GM23338 (cell line): Measurements from ENCODE around the gene CDC14A. TPM values are rescaled to one million over a fixed set of nuclear protein-coding genes. Genes with fewer than 3 reads are reported as not detected.

Source experiments
- ATAC-seq: fragments of 200-7000 bp; cut with Tn5 transposase; 3 replicates; pipeline ENCODE4 v1.9.1; 2020
- DNase-seq: peaks from one replicate; pipeline ENCODE4 v3.0.0-alpha.2; 2015; ENCODE audit warnings: low spot score
- H2AFZ ChIP-seq: fragments of 200-600 bp; sonication (generic); 2 replicates; pipeline ENCODE4 v1.8.0; 2016; ENCODE audit warnings: antibody characterized with exemption, mild to moderate bottlenecking, moderate library complexity
- H3F3A ChIP-seq: fragments of 200-600 bp; sonication (generic); replicated peaks from 2 replicates; pipeline ENCODE4 v1.8.0; 2017; ENCODE audit warnings: antibody characterized with exemption, mixed run types, low read depth
- H3K27ac ChIP-seq: fragments of 200-600 bp; sonication (generic); 2 replicates; pipeline ENCODE4 v1.6.1; 2016; ENCODE audit warnings: low read depth
- H3K27me3 ChIP-seq: fragments of 200-600 bp; sonication (generic); 2 replicates; pipeline ENCODE4 v1.8.0; 2016; ENCODE audit warnings: mild to moderate bottlenecking, mixed run types, moderate library complexity; ENCODE audit not compliant: insufficient read depth
- H3K36me3 ChIP-seq: fragments of 200-600 bp; sonication (generic); 2 replicates; pipeline ENCODE4 v1.8.0; 2016; ENCODE audit warnings: mild to moderate bottlenecking; ENCODE audit not compliant: insufficient read depth
- H3K4me1 ChIP-seq: fragments of 200-600 bp; sonication (generic); 2 replicates; pipeline ENCODE4 v1.8.0; 2016; ENCODE audit warnings: mild to moderate bottlenecking, moderate library complexity; ENCODE audit not compliant: insufficient read depth
- H3K4me2 ChIP-seq: fragments of 200-600 bp; sonication (generic); 2 replicates; pipeline ENCODE4 v1.7.1; 2017; ENCODE audit warnings: mixed run types
- H3K4me3 ChIP-seq: fragments of 200-600 bp; sonication (generic); 2 replicates; pipeline ENCODE4 v1.6.1; 2016; ENCODE audit warnings: mixed run types
- H3K79me2 ChIP-seq: fragments of 200-600 bp; sonication (generic); replicated peaks from 2 replicates; pipeline ENCODE4 v1.8.0; 2017; ENCODE audit warnings: mild to moderate bottlenecking; ENCODE audit not compliant: insufficient read depth
- H3K9me2 ChIP-seq: fragments of 200-600 bp; sonication (generic); 2 replicates; pipeline ENCODE4 v1.8.0; 2017; ENCODE audit not compliant: insufficient read depth
- H4K20me1 ChIP-seq: fragments of 200-600 bp; sonication (generic); replicated peaks from 2 replicates; pipeline ENCODE4 v1.8.0; 2017; ENCODE audit warnings: mild to moderate bottlenecking; ENCODE audit not compliant: insufficient read depth
- H3K27ac Mint-ChIP-seq: 2 replicates; pipeline ENCODE4 v1.8.0; 2020; ENCODE audit warnings: inconsistent platforms, mild to moderate bottlenecking, moderate library complexity, mixed read lengths
- H3K27me3 Mint-ChIP-seq: 3 replicates; pipeline ENCODE4 v1.8.0; 2022; ENCODE audit warnings: low read depth, mild to moderate bottlenecking, moderate library complexity, mixed read lengths, inconsistent platforms; ENCODE audit not compliant: insufficient read depth, poor library complexity
- H3K36me3 Mint-ChIP-seq: 3 replicates; pipeline ENCODE4 v1.8.0; 2021; ENCODE audit warnings: low read depth, mild to moderate bottlenecking, inconsistent platforms, moderate library complexity, mixed read lengths
- H3K4me1 Mint-ChIP-seq: 3 replicates; pipeline ENCODE4 v1.8.0; 2020; ENCODE audit warnings: mild to moderate bottlenecking, inconsistent platforms, mixed read lengths
- H3K4me3 Mint-ChIP-seq: 3 replicates; pipeline ENCODE4 v1.8.0; 2021; ENCODE audit warnings: moderate library complexity, mild to moderate bottlenecking, inconsistent platforms, mixed read lengths
- H3K9me3 Mint-ChIP-seq: 3 replicates; pipeline ENCODE4 v1.8.0; 2020; ENCODE audit warnings: moderate library complexity, mild to moderate bottlenecking, inconsistent platforms, mixed read lengths
- CREB1 ChIP-seq: fragments of 250-450 bp; sonication (Bioruptor Pico); IDR thresholded peaks from 2 replicates; pipeline ENCODE4 v1.5.0; 2020; ENCODE audit warnings: low read depth, mild to moderate bottlenecking, moderate library complexity
- EZH2 ChIP-seq: fragments of 200-600 bp; sonication (generic); IDR thresholded peaks from one replicate; pipeline ENCODE4 v1.8.0; 2017; ENCODE audit warnings: antibody characterized with exemption, mild to moderate bottlenecking, low read depth; ENCODE audit not compliant: unreplicated experiment
- EZH2phosphoT487 ChIP-seq: fragments of 200-600 bp; sonication (generic); IDR thresholded peaks from one replicate; pipeline ENCODE4 v1.8.1; 2018; ENCODE audit warnings: antibody characterized with exemption; ENCODE audit not compliant: unreplicated experiment
- JUNB ChIP-seq: IDR thresholded peaks from one replicate; pipeline ENCODE4 v1.6.1; 2016; ENCODE audit warnings: antibody characterized with exemption; ENCODE audit not compliant: unreplicated experiment
- POLR2AphosphoS5 ChIP-seq: IDR thresholded peaks from 2 replicates; pipeline ENCODE4 v1.6.1; 2016; ENCODE audit warnings: antibody characterized with exemption, low read depth
- ZNF114 ChIP-seq: fragments of 250-450 bp; sonication (Bioruptor Pico); IDR thresholded peaks from 2 replicates; pipeline ENCODE4 v1.5.0; 2020; ENCODE audit warnings: mild to moderate bottlenecking, moderate library complexity
- ZNF331 ChIP-seq: fragments of 250-450 bp; sonication (Bioruptor Pico); IDR thresholded peaks from 2 replicates; pipeline ENCODE4 v1.5.0; 2020; ENCODE audit warnings: low read depth, mild to moderate bottlenecking, moderate library complexity
- polyA plus RNA-seq: library from polyadenylated mRNA; unstranded; fragments of >200 nt; fragmentation: Nextera tagmentation; extraction: Ambion mirVana; gene quantifications from 2 replicates; pipeline ENCODE4 v1.2.1, GENCODE V29; 2016
- total RNA-seq: library from RNA; depleted of rRNA; stranded (reverse); fragments of >200 nt; shearing (Covaris generic); gene quantifications from 2 replicates; pipeline ENCODE4 v1.2.3, GENCODE V29; 2014
- TF ChIP-seq, protein P1 (sequence below): fragments of 250-450 bp; sonication (Bioruptor Pico); IDR thresholded peaks from 2 replicates; pipeline ENCODE4 v1.5.0; 2020; ENCODE audit warnings: mild to moderate bottlenecking, moderate library complexity
- TF ChIP-seq, protein P2 (sequence below): IDR thresholded peaks from 2 replicates; pipeline ENCODE4 v1.6.1; 2016; ENCODE audit warnings: antibody characterized with exemption

CDC14A gene
- total and polyA plus RNA-seq, 2 experiments from 2014 or later: 11.1 to 20.8 TPM

DNA sequence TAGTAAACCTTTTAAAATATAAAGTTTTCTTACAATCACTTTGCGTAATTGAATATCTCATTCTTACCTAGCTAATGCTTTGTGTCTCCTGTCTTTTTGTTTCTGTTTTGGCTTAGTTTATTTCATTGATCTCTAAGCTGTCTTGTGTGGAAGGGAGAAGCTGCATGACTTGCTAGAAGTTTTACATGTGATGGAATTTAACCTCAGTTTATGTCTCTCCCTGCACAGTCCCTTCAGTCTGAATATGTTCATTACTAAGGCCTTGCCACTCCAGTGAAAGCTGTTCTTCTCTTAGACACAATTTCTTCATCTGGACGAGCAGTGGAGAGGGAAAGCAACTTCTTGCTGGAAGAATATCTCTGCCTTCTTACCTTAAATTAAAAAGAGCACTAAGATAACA, 165.7 kb downstream of the CDC14A start (continued):
- TF ChIP-seq, protein P1, sequence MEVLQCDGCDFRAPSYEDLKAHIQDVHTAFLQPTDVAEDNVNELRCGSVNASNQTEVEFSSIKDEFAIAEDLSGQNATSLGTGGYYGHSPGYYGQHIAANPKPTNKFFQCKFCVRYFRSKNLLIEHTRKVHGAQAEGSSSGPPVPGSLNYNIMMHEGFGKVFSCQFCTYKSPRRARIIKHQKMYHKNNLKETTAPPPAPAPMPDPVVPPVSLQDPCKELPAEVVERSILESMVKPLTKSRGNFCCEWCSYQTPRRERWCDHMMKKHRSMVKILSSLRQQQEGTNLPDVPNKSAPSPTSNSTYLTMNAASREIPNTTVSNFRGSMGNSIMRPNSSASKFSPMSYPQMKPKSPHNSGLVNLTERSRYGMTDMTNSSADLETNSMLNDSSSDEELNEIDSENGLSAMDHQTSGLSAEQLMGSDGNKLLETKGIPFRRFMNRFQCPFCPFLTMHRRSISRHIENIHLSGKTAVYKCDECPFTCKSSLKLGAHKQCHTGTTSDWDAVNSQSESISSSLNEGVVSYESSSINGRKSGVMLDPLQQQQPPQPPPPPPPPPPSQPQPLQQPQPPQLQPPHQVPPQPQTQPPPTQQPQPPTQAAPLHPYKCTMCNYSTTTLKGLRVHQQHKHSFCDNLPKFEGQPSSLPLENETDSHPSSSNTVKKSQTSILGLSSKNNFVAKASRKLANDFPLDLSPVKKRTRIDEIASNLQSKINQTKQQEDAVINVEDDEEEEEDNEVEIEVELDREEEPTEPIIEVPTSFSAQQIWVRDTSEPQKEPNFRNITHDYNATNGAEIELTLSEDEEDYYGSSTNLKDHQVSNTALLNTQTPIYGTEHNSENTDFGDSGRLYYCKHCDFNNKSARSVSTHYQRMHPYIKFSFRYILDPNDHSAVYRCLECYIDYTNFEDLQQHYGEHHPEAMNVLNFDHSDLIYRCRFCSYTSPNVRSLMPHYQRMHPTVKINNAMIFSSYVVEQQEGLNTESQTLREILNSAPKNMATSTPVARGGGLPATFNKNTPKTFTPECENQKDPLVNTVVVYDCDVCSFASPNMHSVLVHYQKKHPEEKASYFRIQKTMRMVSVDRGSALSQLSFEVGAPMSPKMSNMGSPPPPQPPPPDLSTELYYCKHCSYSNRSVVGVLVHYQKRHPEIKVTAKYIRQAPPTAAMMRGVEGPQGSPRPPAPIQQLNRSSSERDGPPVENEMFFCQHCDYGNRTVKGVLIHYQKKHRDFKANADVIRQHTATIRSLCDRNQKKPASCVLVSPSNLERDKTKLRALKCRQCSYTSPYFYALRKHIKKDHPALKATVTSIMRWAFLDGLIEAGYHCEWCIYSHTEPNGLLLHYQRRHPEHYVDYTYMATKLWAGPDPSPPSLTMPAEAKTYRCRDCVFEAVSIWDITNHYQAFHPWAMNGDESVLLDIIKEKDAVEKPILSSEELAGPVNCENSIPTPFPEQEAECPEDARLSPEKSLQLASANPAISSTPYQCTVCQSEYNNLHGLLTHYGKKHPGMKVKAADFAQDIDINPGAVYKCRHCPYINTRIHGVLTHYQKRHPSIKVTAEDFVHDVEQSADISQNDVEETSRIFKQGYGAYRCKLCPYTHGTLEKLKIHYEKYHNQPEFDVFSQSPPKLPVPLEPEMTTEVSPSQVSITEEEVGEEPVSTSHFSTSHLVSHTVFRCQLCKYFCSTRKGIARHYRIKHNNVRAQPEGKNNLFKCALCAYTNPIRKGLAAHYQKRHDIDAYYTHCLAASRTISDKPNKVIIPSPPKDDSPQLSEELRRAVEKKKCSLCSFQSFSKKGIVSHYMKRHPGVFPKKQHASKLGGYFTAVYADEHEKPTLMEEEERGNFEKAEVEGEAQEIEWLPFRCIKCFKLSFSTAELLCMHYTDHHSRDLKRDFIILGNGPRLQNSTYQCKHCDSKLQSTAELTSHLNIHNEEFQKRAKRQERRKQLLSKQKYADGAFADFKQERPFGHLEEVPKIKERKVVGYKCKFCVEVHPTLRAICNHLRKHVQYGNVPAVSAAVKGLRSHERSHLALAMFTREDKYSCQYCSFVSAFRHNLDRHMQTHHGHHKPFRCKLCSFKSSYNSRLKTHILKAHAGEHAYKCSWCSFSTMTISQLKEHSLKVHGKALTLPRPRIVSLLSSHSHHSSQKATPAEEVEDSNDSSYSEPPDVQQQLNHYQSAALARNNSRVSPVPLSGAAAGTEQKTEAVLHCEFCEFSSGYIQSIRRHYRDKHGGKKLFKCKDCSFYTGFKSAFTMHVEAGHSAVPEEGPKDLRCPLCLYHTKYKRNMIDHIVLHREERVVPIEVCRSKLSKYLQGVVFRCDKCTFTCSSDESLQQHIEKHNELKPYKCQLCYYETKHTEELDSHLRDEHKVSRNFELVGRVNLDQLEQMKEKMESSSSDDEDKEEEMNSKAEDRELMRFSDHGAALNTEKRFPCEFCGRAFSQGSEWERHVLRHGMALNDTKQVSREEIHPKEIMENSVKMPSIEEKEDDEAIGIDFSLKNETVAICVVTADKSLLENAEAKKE (CRISPR knock-in tag): no peak
- TF ChIP-seq EZH2: no peak
- TF ChIP-seq ZNF114 (CRISPR knock-in tag): no peak
- TF ChIP-seq, protein P2, sequence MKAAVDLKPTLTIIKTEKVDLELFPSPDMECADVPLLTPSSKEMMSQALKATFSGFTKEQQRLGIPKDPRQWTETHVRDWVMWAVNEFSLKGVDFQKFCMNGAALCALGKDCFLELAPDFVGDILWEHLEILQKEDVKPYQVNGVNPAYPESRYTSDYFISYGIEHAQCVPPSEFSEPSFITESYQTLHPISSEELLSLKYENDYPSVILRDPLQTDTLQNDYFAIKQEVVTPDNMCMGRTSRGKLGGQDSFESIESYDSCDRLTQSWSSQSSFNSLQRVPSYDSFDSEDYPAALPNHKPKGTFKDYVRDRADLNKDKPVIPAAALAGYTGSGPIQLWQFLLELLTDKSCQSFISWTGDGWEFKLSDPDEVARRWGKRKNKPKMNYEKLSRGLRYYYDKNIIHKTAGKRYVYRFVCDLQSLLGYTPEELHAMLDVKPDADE: no peak
- no peak for TF ChIP-seq JUNB
- no peak for TF ChIP-seq ZNF331 (CRISPR knock-in tag)
- TF ChIP-seq POLR2AphosphoS5: no peak
- TF ChIP-seq EZH2phosphoT487: no peak

DNA sequence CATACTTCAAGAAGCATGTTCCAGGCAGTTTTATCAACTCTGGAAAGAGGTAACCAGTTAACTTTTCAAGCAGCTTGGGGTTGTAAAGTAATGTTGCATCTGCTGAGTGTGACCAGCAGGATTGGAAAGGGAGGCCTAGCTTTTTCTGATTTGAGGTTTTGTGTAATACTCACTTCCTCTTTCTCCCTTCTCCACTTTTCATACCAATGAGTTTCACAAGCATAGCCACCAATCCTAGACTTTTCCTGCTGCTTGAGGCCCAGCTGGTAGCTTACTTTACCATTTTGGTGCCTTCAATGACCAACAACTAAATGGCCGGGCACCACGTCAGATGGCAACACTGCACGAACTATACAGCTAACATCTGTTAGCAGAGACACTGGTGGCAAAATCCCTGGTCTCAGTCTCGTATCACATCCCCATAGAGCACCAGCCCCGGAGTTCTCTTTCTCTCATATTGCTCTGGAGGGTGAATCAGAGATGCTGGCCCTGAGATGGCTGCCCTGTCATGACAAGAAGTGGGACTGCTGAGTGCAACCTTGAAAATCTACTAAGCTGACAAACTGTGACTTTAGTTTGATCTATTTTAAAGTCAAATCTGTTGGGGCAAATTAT, 170.8 kb downstream of the CDC14A start:
- ATAC-seq (no peak), DNase-seq (no peak)
- no peak overlapping the region for H3K4me2 ChIP-seq
- Mint-ChIP-seq H3K9me3 (no peaks in the 10 kb centered on the region), H3K4me1 (peaks cover 3% of the 10 kb centered on the region; the same call in 1 of the 3 replicates), H3K4me3 (no peak overlapping the region), H3K27ac (no peak overlapping the region; the same call in none of the 2 replicates), H3K36me3 (no peaks in the 10 kb centered on the region), H3K27me3 (no peaks in the 10 kb centered on the region)
- H3K79me2 ChIP-seq: no peaks in the 10 kb centered on the region
- no peak overlapping the region for H2AFZ ChIP-seq
- H3F3A ChIP-seq: no peaks in the 10 kb centered on the region
- H3K36me3 ChIP-seq: no peaks in the 10 kb centered on the region
- H3K4me1 ChIP-seq: no peaks in the 10 kb centered on the region
- no peaks in the 10 kb centered on the region for H4K20me1 ChIP-seq
- no peaks in the 10 kb centered on the region for H3K27me3 ChIP-seq
- no peak overlapping the region for H3K4me3 ChIP-seq
- H3K27ac ChIP-seq: 0 out of 2 replicates have a peak overlapping the region, but pooled peaks have one; percentile 51
- no peaks in the 10 kb centered on the region for H3K9me2 ChIP-seq
- TF ChIP-seq, protein P1 (CRISPR knock-in tag): no peak
- TF ChIP-seq JUNB: no peak
- TF ChIP-seq CREB1 (CRISPR knock-in tag): no peak
- no peak for TF ChIP-seq POLR2AphosphoS5
